CD14-positive monocyte (primary cell): ENCODE results near the gene HECW1. TPM values are rescaled to one million over a fixed set of nuclear protein-coding genes. Genes with fewer than 3 reads are reported as not detected.

ENCODE experiments used
- DNase-seq, 3 donors: peaks; one replicate each; pipeline ENCODE4 v3.0.0-alpha.2; 2011 to 2022
- H2AFZ ChIP-seq: 2 replicates; pipeline ENCODE4 v1.6.0; 2012; ENCODE audit warnings: mild to moderate bottlenecking, low read depth, low read length, inconsistent platforms; ENCODE audit not compliant: insufficient read depth, poor library complexity, severe bottlenecking
- H3K27ac ChIP-seq, 2 donors: 1 replicate in 1 of 2; 2 replicates in 1 of 2; pipeline ENCODE4 v1.5.1; 2012 to 2013; ENCODE audit warnings: low read length in 2 of 2, control low read depth in 1 of 2, inconsistent platforms in 1 of 2, low read depth in 1 of 2, mild to moderate bottlenecking in 1 of 2
- H3K27me3 ChIP-seq, 2 donors: one replicate each; pipeline versions ENCODE4 v1.6.0 to v1.6.1; 2011 to 2013; ENCODE audit warnings: low read length in 2 of 2; ENCODE audit not compliant: control insufficient read depth in 2 of 2, insufficient read depth in 2 of 2
- H3K36me3 ChIP-seq, 2 donors: replicated peaks in 1 of 2; 1 replicate in 1 of 2; 2 replicates in 1 of 2; pipeline versions ENCODE4 v1.5.1 to v1.6.1; 2012 to 2013; ENCODE audit warnings: low read length in 2 of 2, control low read depth in 1 of 2, inconsistent platforms in 1 of 2, mild to moderate bottlenecking in 1 of 2; ENCODE audit not compliant: insufficient read depth in 2 of 2, control insufficient read depth in 1 of 2
- H3K4me1 ChIP-seq, 2 donors: 1 replicate in 1 of 2; 2 replicates in 1 of 2; pipeline versions ENCODE4 v1.5.1 to v1.6.1; 2012 to 2013; ENCODE audit warnings: low read length in 2 of 2, control low read depth in 1 of 2, inconsistent platforms in 1 of 2, mild to moderate bottlenecking in 1 of 2, moderate library complexity in 1 of 2; ENCODE audit not compliant: insufficient read depth in 2 of 2, control insufficient read depth in 1 of 2
- H3K4me2 ChIP-seq: replicated peaks from 2 replicates; pipeline ENCODE3; 2012; ENCODE audit warnings: low read length, moderate library complexity, mild to moderate bottlenecking; ENCODE audit not compliant: poor library complexity, severe bottlenecking; ENCODE audit errors: extremely low read depth
- H3K4me3 ChIP-seq, 3 experiments: fragments of 200-600 bp in 1 of 3; sonication (generic) in 1 of 3; replicated peaks in 1 of 3; 1 replicate in 2 of 3; 2 replicates in 1 of 3; pipeline ENCODE4 v1.5.1; 2011 to 2013; ENCODE audit warnings: low read length in 3 of 3, mild to moderate bottlenecking in 3 of 3, control low read depth in 2 of 3, low read depth in 2 of 3, inconsistent platforms in 1 of 3, moderate library complexity in 1 of 3
- H3K79me2 ChIP-seq: 2 replicates; pipeline ENCODE4 v1.6.0; 2012; ENCODE audit warnings: mild to moderate bottlenecking, control low read depth, inconsistent platforms, low read length, moderate library complexity; ENCODE audit not compliant: insufficient read depth
- H3K9ac ChIP-seq: 2 replicates; pipeline ENCODE4 v1.6.0; 2017; ENCODE audit warnings: low read length, mild to moderate bottlenecking; ENCODE audit not compliant: insufficient read depth, poor library complexity, severe bottlenecking
- H3K9me3 ChIP-seq, 2 donors: replicated peaks in 1 of 2; 1 replicate in 1 of 2; 2 replicates in 1 of 2; pipeline versions ENCODE4 v1.5.1 to v1.6.1; 2012 to 2013; ENCODE audit warnings: low read length in 2 of 2, control low read depth in 1 of 2; ENCODE audit not compliant: control insufficient read depth in 1 of 2, insufficient read depth in 1 of 2
- H4K20me1 ChIP-seq: 2 replicates; pipeline ENCODE4 v1.6.0; 2012; ENCODE audit warnings: mild to moderate bottlenecking, low read length, control low read depth, moderate library complexity; ENCODE audit not compliant: insufficient read depth
- H3K27ac Mint-ChIP-seq, 7 donors: one replicate each; pipeline ENCODE4 v1.8.0; 2020; ENCODE audit warnings: mild to moderate bottlenecking in 7 of 7, mixed read lengths in 7 of 7, moderate library complexity in 6 of 7, inconsistent platforms in 2 of 7
- H3K27me3 Mint-ChIP-seq, 3 donors: one replicate each; pipeline ENCODE4 v1.8.0; 2021 to 2022; ENCODE audit warnings: low read depth in 3 of 3, mild to moderate bottlenecking in 3 of 3, mixed read lengths in 3 of 3, moderate library complexity in 3 of 3, inconsistent platforms in 1 of 3
- H3K36me3 Mint-ChIP-seq, 2 donors: one replicate each; pipeline ENCODE4 v1.8.0; 2020; ENCODE audit warnings: mixed read lengths in 2 of 2, inconsistent platforms in 1 of 2, mild to moderate bottlenecking in 1 of 2
- H3K4me1 Mint-ChIP-seq: one replicate; pipeline ENCODE4 v1.8.0; 2020; ENCODE audit warnings: mild to moderate bottlenecking, mixed read lengths
- H3K4me3 Mint-ChIP-seq, 2 donors: one replicate each; pipeline ENCODE4 v1.8.0; 2020; ENCODE audit warnings: mild to moderate bottlenecking in 2 of 2, mixed read lengths in 2 of 2, moderate library complexity in 1 of 2
- H3K9me3 Mint-ChIP-seq, 7 donors: one replicate each; pipeline ENCODE4 v1.8.0; 2020 to 2022; ENCODE audit warnings: mixed read lengths in 7 of 7, mild to moderate bottlenecking in 6 of 7, moderate library complexity in 6 of 7, inconsistent platforms in 2 of 7
- CTCF ChIP-seq: fragments of 200-600 bp; IDR thresholded peaks from one replicate; pipeline ENCODE4 v1.8.0; 2022; ENCODE audit warnings: antibody characterized with exemption, mild to moderate bottlenecking
- WGBS: methylation state at CpG from one replicate; pipeline ENCODE4 v1.1.5; 2013; ENCODE audit warnings: missing lambda C conversion rate; ENCODE audit not compliant: insufficient coverage; 5-methylcytosine and 5-hydroxymethylcytosine counted together
- intact Hi-C, 2 donors: fragments of 100-400 bp; cut with micrococcal nuclease; formaldehyde crosslinking; loops; one replicate each; pipeline versions ENCODE4 v1.15.0 to v1.15.1; 2023
- polyA plus RNA-seq, 3 donors: library from polyadenylated mRNA; depleted of rRNA in 1 of 3; unstranded in 2 of 3; stranded (reverse) in 1 of 3; fragments of 300-500 nt in 2 of 3; fragments of >200 nt in 1 of 3; fragmentation: Illumina TruSeq in 2 of 3; gene quantifications; 1 replicate in 2 of 3; 2 replicates in 1 of 3; pipeline ENCODE4 v1.2.3, GENCODE V29; 2012 to 2021

Gene HECW1
- polyA plus RNA-seq, 3 donors: not detected

DNA sequence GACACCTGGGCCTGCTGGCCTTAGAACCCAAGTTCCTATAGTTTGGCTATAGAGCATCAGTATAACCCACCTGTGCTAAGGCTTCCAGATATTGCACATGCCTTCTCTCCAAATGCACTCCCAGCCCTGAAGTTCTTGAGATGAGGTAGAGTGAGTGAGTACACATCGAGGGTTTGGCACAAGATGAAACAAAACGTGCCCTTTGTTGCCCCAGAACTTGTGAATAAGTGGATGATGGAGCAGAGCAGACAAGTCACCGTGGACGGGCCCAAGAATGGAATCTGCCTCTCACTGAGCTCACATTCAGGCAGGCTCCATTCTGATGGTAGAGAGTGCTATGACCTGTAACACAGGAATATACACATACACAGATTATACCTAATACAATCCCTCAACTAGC, 397.5 kb downstream of the HECW1 start:
- no peak for TF ChIP-seq CTCF
- Mint-ChIP-seq H3K27ac (no peak overlapping the region), H3K36me3 (no peaks in the 10 kb centered on the region), H3K4me1 (peaks cover 21% of the 10 kb centered on the region), H3K9me3 (peaks cover 0 to 2% (median 0%) of the 10 kb centered on the region in 7 donors), H3K27me3 (peaks cover 0 to 9% (median 6%) of the 10 kb centered on the region in 3 donors), H3K4me3 (no peak overlapping the region)
- Histone ChIP-seq H2AFZ (no peak overlapping the region), H3K4me3 (no peak overlapping the region), H3K9ac (no peak overlapping the region), H3K27ac (no peak overlapping the region), H4K20me1 (no peaks in the 10 kb centered on the region), H3K4me2 (no peak overlapping the region), H3K79me2 (no peaks in the 10 kb centered on the region), H3K9me3 (no peaks in the 10 kb centered on the region), H3K36me3 (no peaks in the 10 kb centered on the region), H3K27me3 (no peaks in the 10 kb centered on the region), H3K4me1 (no peaks in the 10 kb centered on the region)
- no CpG with 5 or more reads among the region's 4 CpGs for WGBS
- DNase-seq: no peak
- intact Hi-C loops: no loop called here

DNA sequence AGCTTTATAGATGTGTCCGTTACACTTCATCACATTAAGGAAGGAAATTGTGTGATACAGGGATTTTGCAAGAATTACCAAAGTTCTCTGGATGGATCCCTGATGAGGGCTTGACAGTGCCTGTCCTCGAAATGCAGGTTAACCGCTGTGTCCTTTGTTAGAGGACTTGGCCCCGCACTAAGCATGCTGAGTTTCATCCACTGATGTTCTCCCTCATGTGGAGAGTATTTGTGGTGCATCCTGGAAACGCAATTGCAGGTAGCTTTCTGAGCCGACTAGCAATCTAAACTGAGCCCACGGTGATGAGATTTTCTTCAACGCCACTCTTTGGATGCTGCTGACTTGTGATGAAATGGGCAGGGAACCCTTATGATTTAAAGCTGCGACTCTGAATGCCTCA, 398.6 kb downstream of the HECW1 start:
- H3K9me3 Mint-ChIP-seq: peaks cover 0 to 2% (median 0%) of the 10 kb centered on the region in 7 donors
- no peak overlapping the region for H3K27ac ChIP-seq
- WGBS: 54% methylated on average over 7 of the region's 9 CpGs
- intact Hi-C loops: no loop called here
- no peak overlapping the region for H3K4me3 Mint-ChIP-seq
- H2AFZ ChIP-seq: no peak overlapping the region
- H3K27me3 Mint-ChIP-seq: peaks cover 0 to 10% (median 9%) of the 10 kb centered on the region in 3 donors
- H3K9ac ChIP-seq: no peak overlapping the region
- no peaks in the 10 kb centered on the region for H3K27me3 ChIP-seq
- H3K27ac Mint-ChIP-seq: no peak overlapping the region
- no peaks in the 10 kb centered on the region for H3K36me3 ChIP-seq
- H3K4me2 ChIP-seq: no peak overlapping the region
- no peaks in the 10 kb centered on the region for H3K4me1 ChIP-seq
- peak; percentile 13 for TF ChIP-seq CTCF
- no peaks in the 10 kb centered on the region for H3K9me3 ChIP-seq
- H3K79me2 ChIP-seq: no peaks in the 10 kb centered on the region
- H4K20me1 ChIP-seq: no peaks in the 10 kb centered on the region
- H3K4me1 Mint-ChIP-seq: peaks cover 21% of the 10 kb centered on the region
- no peaks in the 10 kb centered on the region for H3K36me3 Mint-ChIP-seq
- DNase-seq: no peak
- no peak overlapping the region for H3K4me3 ChIP-seq
